Fibroblast of lung (primary cell): ENCODE data around the gene CHRNA10.

Source experiments
- CTCF ChIP-seq, 2 donors: IDR thresholded peaks in 1 of 2; conservative IDR thresholded peaks in 1 of 2; 1 replicate in 1 of 2; 2 replicates in 1 of 2; pipeline ENCODE4 v1.5.1; 2011 to 2012; ENCODE audit warnings: low read length in 2 of 2, control low read depth in 1 of 2, inconsistent platforms in 1 of 2, low read depth in 1 of 2, mild to moderate bottlenecking in 1 of 2
- EZH2 ChIP-seq: IDR thresholded peaks from 2 replicates; pipeline ENCODE4 v1.5.1; 2012; ENCODE audit warnings: low read length, control low read depth, mild to moderate bottlenecking; ENCODE audit errors: missing control alignments

- TF ChIP-seq CTCF (conservative IDR thresholded peaks at IDR 0.05 in 1 of 2, IDR thresholded peaks at IDR 0.05 in 1 of 2; ENCODE audit: low read depth in 1 of 2, low read length in 2 of 2): no peak
- TF ChIP-seq EZH2: no peak
Observed at GRCh38 chr11:3626250-3626960, 44.8 kb downstream of the CHRNA10 start.
